D341Med (cell line): ENCODE measurements around the gene RGS10.
A peak's percentile ranks its signal among the peaks of the same experiment; 100 is the strongest.
"Not testable (repeated sequence)": the region's sequence is repeated elsewhere in the genome, so short reads cannot be mapped to it uniquely, and the experiment has no call there.

Experiments
- DNase-seq: peaks from one replicate; pipeline ENCODE4 v3.0.0; 2012; ENCODE audit warnings: low spot score

The RGS10 gene, protein sequence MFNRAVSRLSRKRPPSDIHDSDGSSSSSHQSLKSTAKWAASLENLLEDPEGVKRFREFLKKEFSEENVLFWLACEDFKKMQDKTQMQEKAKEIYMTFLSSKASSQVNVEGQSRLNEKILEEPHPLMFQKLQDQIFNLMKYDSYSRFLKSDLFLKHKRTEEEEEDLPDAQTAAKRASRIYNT

DNA sequence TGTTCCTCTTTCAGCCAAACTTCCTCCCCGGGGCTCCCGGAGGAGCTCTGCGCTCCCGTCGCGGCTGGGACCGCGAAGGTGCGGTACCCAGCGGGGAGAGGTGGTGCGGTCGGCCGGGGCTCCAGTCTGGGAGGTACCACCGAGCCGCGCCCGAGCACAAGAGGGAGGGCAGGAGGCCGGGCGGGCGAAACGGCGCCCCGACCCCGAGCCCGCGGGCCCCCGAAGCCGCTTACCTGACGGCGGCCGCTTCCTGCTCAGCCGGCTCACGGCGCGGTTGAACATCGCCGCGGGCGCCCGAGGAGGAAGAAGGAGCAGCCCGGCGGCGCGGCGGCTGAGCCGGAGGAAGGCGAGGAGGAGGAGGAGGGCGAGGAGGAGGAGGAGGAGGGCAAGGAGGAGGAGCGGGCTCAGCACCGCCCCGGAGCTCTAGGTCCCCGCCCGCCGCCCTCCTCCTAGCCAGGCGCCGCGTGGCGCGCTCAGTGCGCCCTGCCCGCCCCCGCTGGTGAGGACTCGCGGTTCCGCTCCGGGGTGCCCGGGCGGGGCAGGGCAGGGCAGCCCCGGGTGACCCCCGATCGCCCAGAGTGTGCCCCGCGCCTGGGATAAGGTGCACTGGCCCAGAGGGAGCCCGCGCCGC lies at the start of gene RGS10:
Gene RGS10 (minus strand): TSS at position 363 of the 631 bp plus-strand sequence. CDS start 81 bp downstream, at position 282.
- peak; percentile 81 for DNase-seq

DNA sequence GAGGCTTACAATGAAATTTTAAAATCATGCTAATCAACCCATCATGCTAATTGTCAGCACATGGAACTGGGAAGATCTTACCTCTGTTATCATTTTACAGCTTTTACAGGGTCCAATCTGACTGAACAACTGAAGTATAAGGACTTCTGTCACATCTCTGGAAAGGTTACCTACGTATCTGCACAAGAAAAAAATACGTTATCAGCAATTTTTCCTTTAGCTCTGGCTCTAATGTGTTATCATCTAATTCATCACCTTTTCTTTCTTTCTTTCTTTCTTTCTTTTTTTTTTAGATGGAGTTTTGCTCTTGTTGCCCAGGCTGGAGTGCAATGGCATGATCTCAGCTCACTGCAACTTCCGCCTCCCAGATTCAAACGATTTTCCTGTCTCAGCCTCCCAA lies 45.6 kb upstream of the RGS10 start:
- no peak for DNase-seq

DNA sequence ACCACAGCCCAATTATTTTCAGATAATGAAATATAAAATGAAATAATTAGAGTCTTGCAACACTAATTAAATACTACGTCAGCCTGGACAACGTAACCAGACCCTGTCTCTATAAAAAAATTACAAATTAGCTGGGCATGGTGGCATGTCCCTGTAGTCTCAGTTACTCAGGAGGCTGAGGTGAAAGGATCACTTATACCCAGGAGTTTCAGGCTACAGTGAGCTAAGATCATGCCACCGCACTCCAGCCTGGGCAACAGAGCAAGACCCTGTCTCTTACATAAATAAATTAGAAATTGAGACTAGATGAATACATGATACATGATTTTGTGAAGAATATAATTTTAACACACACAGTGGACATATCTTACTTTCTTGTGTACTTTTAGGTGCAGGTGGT lies 35.8 kb upstream of the RGS10 start:
- DNase-seq = no peak

DNA sequence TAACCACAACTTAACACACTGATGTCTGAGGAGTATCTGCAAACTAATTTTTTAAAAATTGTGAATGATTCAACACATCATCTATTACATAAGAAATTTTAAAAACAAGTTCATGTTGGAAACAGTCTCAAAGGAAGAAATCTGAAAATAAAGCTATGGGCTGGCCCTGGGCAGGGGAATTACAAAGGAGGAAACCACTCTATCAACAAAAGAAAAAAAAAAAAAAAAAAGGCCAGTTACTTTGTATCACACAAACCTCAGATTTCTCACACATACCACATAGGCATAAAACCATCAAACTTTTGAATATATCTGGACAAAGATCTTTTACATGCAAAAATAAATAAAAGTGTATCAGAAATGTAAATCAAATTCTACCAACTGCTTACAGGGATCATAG lies 33.5 kb upstream of the RGS10 start:
- no peak for DNase-seq

DNA sequence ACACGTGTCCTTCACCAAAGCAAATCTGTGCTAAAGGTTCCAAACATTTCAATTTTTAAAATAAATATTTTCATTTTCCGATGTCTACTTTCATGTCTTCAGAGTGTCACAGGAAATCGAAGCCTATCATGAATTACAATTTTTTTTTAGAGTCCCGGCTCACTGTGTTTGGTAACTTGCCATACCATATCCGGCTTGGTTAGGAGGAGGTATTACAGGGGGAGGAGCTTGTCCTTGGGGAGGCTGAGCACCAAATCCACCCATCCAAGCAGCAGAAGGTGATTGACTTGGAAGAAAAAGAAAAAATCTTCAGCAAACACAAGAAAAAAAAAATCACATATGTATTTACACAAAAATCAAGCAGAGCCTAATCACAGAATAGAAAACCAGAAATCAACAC lies 33.0 kb upstream of the RGS10 start:
- DNase-seq = no peak

DNA sequence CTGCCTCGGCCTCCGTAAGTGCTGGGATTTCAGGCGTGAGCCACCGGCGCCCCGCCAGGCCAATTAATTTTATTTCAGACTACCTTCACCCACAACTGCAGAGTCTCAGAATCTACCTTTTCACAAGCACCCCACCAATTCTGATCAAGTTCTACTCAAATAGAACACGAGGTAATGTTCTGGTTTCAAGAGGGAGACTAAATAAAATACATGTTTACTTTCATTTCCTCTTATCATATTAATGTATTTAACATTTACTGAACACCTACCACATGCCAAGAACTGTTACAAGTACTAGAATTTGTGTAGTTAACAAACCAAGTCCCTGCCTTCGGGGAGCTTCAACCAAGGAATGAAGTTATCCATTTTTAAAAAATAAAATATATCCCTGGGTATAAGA lies 25.5 kb upstream of the RGS10 start:
- no peak for DNase-seq

DNA sequence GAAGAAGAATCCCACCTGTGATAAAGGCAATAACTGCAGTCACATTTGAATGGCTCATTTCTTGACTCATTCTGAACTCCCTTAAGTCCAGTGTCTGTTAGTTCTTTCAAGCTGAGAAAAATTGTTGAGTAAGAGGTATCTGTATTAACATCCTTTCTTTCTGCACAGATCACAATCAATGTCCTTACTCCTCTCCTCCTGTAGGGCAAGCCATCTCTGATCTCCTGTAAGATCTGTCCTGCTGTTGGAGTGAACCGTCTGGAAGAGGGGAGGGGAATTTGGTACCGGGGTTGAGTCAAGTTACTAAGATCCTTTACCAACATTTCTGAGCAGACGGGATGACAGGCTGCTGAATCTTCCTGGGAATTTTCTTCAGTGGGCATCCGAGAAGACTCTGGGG lies 19.6 kb upstream of the RGS10 start:
- no peak for DNase-seq

DNA sequence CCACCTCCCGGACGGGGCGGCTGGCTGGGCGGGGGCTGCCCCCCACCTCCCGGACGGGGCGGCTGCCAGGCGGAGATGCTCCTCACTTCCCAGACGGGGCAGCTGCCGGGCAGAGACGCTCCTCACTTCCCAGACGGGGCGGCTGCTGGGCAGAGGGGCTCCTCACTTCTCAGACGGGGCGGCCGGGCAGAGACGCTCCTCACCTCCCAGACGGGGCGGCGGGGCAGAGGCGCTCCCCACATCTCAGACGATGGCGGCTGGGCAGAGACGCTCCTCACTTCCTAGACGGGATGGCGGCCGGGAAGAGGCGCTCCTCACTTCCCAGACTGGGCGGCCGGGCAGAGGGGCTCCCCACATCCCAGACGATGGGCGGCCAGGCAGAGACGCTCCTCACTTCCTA lies 17.0 kb upstream of the RGS10 start:
- not testable (repeated sequence) for DNase-seq

DNA sequence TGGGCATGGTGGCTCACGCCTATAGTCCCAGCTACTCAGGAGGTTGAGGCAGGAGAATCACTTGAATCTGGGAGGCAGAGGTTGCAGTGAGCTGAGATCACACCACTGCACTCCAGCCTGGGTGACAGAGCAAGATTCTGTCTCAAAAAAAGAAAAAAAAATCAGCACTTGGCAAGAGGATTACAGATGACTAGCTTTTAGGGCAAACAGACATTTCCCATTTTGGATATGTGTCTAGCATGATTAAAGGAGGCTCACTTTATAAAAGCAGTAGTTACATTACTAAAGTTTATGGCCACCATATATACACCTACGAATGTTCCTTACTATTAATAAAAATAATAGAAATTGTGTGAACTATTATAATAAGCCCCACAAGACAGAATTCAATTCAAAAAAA lies 13.6 kb upstream of the RGS10 start:
- not testable (repeated sequence) for DNase-seq

DNA sequence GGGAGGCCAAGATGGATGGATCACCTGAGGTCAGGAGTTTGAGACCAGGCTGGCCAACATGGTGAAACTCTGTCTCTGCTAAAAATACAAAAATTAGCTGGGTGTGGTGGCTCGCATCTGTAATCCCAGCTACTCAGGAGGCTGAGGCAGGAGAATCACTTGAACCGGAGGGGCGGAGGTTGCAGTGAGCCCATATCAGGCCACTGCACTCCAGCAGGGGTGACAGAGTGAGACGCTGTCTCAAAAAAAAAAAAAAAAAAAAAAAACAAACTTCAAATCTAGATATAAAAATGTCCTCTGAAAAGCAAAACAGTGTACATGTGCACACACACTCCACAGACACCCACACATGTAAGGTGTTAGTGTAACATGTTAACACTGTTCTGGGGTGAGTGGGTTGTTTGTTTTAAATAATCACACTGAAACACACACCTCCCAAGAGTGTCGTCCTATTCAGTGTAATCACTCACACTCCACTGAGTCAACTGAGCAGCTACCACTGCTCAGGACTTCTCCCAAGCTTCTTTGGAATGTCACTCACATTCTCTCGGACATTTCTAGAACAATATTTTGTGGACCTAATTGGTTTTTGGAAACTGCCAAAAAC lies 12.8 kb upstream of the RGS10 start:
- DNase-seq = no peak

DNA sequence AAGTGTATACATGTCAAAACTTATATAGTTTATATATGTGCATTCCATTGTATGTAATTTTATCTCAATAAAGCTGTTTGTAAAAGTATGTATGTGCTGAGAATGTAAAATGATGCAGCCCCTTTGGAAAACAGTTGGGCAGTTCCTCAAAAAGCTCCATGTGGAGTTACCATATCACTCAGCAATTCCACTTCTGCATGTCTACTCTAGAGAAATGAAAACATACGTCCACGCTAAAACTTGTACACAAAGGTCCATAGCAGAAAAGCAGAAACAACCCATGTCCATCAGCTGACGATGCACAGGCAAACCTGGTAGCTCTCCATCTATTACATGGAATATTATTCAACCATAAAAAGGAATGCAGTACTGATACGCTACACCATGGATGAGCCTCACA lies 8.3 kb upstream of the RGS10 start:
- no peak for DNase-seq

DNA sequence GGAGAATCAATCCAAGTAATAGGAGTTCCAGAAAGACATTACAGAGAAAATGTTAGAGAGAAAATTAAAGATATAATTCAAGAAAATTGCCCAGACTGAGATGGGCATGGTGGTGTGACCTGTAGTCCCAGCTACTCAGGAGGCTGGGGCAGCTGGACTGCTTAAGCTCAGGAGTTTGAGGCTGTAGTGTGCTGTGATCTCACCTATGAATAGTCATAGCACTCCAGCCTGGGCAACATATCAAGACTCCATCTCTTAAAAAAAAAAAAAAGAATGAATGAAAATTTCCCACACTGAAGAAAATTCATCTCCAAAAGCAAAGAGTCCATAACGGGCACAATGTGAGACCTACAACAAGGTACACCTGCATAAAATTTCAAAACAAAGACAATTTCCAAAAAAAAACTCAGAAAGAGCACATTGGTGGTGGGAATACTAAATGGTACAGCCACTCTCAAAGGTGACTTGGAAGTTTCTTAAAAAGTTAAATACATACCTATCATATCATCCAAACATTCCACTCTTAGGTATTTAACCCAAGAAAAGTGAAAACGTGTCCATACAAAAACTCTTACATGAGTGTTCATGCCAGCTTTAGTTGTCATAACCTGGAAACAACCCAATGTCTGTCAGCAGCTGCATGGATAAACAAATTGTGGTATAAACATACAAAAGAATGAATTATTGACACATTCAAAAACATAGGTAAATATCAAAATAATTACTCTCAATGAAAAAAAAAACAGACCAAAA lies 6.9 kb upstream of the RGS10 start:
- DNase-seq = no peak

DNA sequence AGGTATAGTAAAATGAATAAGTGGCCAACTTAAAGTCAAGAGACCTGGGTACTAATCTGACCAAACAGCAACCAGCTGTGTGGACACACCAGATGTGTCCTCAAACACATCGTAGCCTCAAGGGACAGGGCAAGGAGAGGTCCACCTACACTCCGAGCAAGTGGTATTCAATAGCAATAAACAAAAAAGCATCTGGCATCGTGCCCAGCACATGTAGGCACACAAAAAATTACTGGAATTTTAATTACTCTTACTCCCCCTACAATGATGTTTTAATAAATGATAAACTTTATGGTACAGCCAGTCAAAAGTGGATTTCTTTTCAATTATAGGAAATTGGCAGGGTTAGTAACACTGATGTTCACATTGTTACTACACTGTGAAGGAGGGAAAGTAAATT lies 3.5 kb upstream of the RGS10 start:
- no peak for DNase-seq

DNA sequence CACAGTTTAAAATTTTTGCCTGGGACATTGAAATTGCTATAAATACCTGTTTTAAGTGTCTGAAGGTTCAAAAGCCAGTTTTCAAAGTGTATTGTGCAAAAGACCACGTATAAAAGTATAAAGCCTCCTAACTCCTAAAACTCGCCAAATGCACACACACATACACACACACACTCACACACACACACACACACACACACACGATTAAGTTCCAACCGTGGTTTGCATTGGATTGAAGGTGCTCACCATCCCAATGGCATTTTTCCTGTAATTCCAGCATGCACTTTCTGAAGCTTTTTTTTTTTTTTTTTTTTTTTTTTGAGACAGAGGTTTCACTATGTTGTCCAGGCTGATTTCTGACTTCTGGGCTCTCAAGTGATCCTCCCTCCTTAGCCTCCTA lies 2.8 kb upstream of the RGS10 start:
- no peak for DNase-seq

DNA sequence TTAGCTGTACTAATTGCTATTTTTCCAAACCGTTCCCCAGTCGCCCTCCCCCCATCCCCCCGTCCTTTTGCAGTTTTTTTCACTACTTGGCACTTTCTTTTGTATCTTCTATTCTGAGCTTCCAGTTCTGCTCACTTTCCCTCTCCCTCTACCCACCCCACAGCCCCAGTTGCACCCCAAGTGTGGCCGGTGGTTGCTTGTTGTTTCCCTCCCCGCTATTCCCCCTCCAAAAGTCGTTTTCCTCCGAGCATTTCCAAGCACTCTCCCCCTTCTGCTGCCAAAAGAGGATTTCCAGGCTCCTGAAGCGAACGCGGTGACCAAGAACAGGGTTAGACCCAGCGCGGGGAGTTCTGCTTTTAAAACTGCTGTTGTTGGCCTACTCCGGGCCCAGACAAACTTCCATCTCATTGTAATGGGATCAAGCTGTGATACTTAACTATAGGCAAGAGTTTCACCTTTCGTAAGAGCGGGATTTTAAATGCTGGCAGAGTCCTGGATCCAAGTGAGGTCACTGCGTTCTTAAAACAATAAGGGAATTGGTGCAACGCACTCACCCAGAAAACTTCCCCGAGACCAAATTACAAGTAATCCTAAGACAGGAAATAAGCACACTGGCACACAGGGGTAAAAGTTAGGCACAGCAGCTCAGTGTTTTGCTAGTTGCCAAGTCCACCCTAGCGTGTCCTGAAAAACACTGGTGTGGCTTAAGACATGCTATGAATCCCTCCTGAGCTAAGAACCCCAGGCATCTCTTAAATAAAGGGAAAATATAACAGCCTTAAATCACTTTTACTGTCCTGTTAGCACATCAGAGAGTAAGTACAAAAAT lies 1.5 kb upstream of the RGS10 start:
- DNase-seq = no peak

DNA sequence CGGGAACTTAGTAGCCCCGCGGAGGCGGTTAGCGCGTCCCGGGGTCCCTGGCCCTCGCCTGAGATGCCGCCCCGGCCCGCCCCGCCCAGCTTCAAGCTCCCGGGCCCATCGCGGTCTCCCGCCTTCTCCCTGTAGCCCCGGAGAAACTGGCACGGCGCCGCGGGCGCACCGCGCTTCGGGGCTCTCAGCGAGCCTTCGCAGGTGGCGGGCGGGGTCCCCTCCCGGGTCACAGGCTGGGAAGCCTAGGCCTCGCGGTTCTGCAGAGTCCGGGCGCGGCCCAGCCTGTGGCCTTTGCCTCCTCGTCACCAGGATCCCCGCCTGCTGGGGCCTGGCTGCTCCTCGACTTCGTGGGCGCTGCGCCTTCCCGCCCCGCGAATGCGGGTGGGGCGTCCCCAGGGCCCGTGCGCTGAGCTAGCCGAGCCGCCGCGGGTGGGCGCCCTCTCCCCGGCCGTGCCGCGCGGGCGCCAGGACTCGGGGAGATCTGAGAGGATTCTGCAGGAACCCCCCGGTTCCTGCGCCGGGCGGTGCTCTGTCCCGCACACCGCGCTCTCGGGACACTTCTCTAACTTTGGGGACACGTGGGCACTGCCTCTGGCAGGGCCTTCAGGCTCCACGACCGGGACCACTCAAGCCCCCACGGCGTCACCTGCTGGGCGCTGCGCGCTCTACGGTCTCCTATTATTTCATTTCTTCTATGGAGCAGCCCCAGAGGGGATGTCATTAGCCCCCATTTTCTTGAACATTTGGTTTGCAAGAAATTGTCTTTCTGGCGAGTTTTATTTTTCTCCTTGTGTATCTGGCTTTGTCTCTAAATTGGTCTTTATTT lies 682 bp upstream of the RGS10 start:
- DNase-seq = peak; percentile 73

DNA sequence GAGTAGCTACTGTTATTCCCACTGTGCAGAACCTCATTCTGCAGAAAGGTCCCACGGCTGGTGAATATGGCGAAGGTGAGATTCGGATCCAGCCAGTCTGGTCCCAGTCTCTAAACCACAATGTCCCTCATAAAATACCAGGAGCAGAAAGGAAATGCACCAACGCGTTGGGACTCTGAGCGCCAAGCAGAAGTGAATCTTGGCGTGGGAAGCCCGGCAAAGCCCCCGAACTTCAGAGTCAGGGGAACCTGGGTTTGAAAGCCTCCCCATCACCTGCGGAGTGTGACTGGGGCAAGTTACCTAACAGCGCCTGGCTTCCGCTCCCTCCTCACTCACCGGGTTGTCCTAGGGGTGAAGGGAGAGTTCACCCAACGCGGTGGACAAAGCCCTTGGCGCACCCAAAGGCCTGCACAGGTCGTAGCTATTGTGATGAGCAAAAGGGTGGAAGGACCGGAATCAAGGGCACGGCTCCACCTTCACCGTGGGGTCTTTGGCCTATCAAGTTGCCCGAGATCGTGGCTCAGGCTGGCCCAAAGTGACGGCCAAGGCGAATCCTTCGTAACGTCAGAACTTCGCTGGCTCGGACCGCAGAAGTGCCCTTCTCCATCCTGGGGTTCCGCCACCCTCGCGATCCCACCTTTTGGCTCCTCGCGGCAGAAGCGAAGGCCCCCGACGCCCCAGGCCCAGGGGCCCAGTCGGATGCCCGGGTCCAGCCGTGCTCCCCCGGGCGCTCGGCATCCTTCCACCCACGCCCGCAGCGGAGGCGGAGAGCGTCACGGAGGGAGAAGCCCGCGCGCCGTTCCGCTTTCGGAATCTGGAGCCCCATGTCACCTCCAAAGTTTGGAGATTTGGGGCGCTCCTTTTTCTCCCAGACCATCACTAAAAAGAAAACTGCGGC lies 811 bp downstream of the RGS10 start:
- DNase-seq = no peak

DNA sequence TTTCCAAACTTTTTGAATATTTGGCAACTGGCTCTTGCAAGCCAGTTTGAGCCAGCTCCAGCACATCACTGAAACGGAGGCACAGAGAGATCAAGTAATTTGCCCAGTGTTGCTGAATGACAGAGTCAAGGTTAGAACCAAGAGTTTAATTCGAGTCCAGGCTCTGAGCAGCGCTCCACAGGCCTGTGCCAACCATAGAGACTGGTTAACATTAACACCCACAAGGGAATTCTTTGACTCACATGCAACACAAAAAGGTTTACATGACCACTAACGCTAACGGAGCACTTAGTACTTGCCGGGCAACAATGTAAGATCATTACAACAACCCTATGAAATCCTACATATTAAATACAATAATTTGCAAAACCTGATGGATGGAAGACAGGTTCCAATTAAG lies 1.5 kb downstream of the RGS10 start:
- no peak for DNase-seq

DNA sequence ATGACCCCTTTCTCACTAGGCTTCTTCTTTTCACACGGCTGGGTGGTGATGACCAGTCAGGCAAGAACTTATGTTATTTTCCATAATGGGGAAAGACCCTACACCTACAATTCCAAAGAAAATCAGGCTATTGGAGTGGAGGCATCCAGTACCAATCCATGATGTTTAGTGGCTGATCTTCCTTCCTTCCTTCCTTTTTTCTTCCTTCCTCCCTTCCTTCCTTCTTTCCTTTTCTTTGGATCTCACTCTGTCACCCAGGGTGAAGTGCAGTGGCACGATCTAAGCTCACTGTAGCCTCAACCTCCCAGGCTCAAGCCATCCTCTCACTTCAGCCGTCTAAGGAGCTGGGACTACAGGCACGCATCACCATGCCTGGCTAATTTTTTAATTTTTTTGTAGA lies 2.5 kb downstream of the RGS10 start:
- no peak for DNase-seq

DNA sequence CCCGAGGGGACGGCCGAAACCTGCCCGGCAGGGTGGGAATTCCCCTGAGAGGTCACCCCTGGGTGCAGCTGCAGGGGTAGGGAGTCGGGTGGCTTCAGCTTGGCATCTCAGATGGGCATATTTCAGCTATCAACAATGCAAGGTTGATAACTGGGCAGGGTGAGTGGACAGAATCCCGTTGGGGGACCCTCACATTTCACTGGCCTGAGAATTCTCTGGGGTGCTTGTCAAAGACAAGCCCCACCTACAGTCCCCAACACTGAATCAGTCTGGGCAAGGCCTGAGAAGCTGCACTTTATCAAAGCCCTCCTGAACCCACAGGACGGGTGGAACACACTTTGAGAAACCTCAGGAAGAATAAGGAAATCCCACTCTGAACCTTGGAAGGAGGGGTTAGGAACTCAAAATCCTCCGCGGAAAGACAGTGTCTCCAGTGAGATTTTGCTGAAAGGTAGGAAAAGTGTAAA lies 3.1 kb downstream of the RGS10 start:
- DNase-seq = no peak
